Epithelial cell of esophagus (primary cell): ENCODE data around the gene FABP7.

Experiments
- DNase-seq: peaks from one replicate; pipeline ENCODE4 v3.0.0; 2010; ENCODE audit warnings: low read depth
- H3K4me3 ChIP-seq: 2 replicates; pipeline ENCODE4 v1.5.1; 2011; ENCODE audit warnings: mild to moderate bottlenecking, low read length, control low read depth
- TF ChIP-seq, protein P1 (sequence below): IDR thresholded peaks from 2 replicates; pipeline ENCODE4 v1.5.1; 2011; ENCODE audit warnings: low read depth, mild to moderate bottlenecking, low read length, control low read depth, inconsistent platforms; ENCODE audit not compliant: insufficient read depth; ENCODE audit errors: missing control alignments

The FABP7 gene

DNA sequence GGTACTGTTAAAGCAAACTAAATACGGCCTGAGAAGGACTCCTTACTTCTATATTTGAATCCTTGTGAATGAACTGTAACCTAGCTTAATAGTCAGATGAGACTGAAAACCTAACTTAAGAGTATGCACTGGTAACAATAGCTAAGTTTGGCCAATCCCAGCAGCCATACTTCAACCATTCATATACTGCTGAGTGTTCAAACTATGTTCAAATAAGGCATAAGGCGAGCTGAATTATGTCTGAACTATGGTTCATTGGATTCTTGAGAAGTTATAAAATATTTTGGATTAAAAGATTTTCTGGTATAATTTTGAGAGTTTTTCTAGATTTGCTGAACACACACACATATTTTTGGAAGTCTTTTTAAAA, 11.8 kb downstream of the FABP7 start:
- TF ChIP-seq, protein P1, sequence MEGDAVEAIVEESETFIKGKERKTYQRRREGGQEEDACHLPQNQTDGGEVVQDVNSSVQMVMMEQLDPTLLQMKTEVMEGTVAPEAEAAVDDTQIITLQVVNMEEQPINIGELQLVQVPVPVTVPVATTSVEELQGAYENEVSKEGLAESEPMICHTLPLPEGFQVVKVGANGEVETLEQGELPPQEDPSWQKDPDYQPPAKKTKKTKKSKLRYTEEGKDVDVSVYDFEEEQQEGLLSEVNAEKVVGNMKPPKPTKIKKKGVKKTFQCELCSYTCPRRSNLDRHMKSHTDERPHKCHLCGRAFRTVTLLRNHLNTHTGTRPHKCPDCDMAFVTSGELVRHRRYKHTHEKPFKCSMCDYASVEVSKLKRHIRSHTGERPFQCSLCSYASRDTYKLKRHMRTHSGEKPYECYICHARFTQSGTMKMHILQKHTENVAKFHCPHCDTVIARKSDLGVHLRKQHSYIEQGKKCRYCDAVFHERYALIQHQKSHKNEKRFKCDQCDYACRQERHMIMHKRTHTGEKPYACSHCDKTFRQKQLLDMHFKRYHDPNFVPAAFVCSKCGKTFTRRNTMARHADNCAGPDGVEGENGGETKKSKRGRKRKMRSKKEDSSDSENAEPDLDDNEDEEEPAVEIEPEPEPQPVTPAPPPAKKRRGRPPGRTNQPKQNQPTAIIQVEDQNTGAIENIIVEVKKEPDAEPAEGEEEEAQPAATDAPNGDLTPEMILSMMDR, result no peak
- no peak for DNase-seq
- no peak overlapping the region for H3K4me3 ChIP-seq

DNA sequence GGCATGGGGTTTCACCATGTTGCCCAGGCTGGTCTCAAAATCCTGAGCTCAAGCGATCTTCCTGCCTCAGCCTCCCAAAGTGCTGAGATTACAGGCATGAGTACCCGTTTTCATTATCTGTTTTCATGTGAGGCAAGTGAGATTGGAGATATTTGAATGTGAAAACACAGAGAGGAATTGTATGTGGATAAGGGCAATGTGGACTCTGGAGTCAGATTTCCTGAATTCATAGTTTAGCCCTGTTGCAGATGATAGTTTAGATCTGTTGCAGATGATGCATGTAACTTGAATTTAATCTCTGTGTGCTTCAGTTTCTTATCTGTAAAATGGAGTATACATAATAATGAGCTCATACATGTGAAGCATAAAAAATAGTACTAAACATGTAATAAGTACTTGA, 13.2 kb downstream of the FABP7 start:
- DNase-seq, result no peak
- no peak overlapping the region for H3K4me3 ChIP-seq
- TF ChIP-seq, protein P1, result no peak

DNA sequence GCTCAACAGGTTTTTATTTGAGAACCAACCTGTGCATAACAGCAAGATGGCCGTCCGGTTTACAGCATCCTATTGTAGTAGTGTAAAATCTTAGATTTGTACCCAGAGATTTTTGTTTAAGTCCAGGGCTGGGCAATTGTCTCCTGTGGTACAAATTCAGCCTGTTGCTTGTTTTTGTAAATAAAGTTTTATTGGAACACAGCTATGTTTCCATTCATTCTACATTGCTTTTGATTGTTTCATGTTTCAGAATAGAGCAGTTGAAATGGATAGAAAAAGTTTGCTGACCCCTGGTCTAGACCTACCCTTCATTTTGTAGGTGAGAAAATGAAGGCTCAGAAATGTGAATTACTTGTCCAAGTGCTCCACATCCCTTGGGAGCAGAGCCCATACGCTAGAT, 18.0 kb downstream of the FABP7 start:
- TF ChIP-seq, protein P1, result no peak
- no peak overlapping the region for H3K4me3 ChIP-seq
- no peak for DNase-seq

- TF ChIP-seq, protein P1, result no peak
- peak; percentile 92 for DNase-seq
- no peak overlapping the region for H3K4me3 ChIP-seq
Observed at GRCh38 chr6:122798099-122798641, 18.7 kb downstream of the FABP7 start.

DNA sequence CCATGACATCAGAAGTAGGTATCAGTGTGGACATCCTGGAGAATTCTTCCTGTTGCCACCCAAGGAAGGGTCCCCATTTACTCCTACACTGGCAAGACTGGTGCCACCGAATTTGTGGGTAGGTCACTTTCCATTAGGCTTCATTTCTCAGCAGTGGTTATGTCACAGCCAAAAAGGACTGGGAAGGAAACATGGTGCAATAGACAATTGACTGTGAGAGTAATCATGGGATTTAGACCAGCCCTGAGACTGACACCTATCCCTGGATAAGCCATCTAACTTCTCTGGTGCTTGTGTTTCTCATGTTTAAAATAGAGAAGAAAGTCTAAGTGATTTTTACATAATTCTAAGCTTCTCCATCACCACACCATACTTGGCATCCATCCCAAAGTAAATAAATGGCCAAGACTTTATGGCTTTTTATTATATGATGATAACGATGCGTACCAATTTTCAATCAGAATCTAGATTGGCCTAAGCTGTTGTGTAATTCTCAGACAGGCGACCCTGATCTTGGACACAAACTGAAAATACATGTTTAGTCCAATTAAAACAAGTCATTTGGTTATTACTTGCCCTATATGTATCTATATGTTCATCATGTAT, 19.7 kb downstream of the FABP7 start:
- no peak overlapping the region for H3K4me3 ChIP-seq
- TF ChIP-seq, protein P1, result no peak
- DNase-seq, result peak; percentile 47

GRCh38 chr6:122799916-122800686, 20.6 kb downstream of the FABP7 start:
- H3K4me3 ChIP-seq, result no peak overlapping the region
- TF ChIP-seq, protein P1, result no peak
- DNase-seq, result peak; percentile 90
